T-helper 1 cell treated with Interleukin-12 subunit alpha and Interleukin-12 subunit beta and Interleukin-4 antibody, amounts not matched to agents 30 ng/mL and 1 ng/mL, for 36 hours (primary cell): ENCODE measurements around the gene POGLUT3. TPM values are rescaled to one million over a fixed set of nuclear protein-coding genes. Genes with fewer than 3 reads are reported as not detected.

Experiments
- intact Hi-C: fragments of 100-400 bp; cut with micrococcal nuclease; formaldehyde crosslinking; loops from one replicate; pipeline ENCODE4 v1.15.1; 2024
- total RNA-seq: library from RNA; stranded (reverse); gene quantifications from 2 replicates; pipeline ENCODE4 v1.2.3, GENCODE V29; 2022

POGLUT3 gene
- total RNA-seq, 1 donor from 2014 or later: 15.1 TPM

- intact Hi-C loops: no loop called here
These were observed 3.2 kb upstream of the POGLUT3 start for GRCh38 chr11:108501396-108501795.

GRCh38 chr11:108500721-108501120 lies 2.5 kb upstream of the POGLUT3 start:
- intact Hi-C loops: no loop called here

GRCh38 chr11:108500169-108500568 lies 2.0 kb upstream of the POGLUT3 start:
- intact Hi-C loops: no loop called here

- intact Hi-C loops: loop anchor here (1.0 to 10.0 kb wide), 5 partner anchors 166 to 1042 kb away; partner anchors contain the start of genes CWF19L2 and DDX10
These were observed 728 bp upstream of the POGLUT3 start for GRCh38 chr11:108498816-108499408.

- intact Hi-C loops: loop anchor here (1.0 to 10.0 kb wide), 10 partner anchors 30 to 1040 kb away; partner anchors contain the start of genes ACAT1, C11orf65, CWF19L2 and DDX10
These were observed 703 bp downstream of the POGLUT3 start for GRCh38 chr11:108497317-108498045.

- intact Hi-C loops: loop anchor here (1.0 to 10.0 kb wide), 9 partner anchors 29 to 487 kb away; partner anchors contain the start of genes ACAT1, C11orf65, DDX10 and EXPH5
These were observed 1.4 kb downstream of the POGLUT3 start for GRCh38 chr11:108496643-108497256.

GRCh38 chr11:108495326-108495725 lies 2.9 kb downstream of the POGLUT3 start:
- intact Hi-C loops: loop anchor here (5.0 to 10.0 kb wide), 4 partner anchors 169 to 423 kb away; partner anchors contain the start of gene DDX10

GRCh38 chr11:108494182-108494581 lies 4.0 kb downstream of the POGLUT3 start:
- intact Hi-C loops: loop anchor here (1.0 to 10.0 kb wide), 3 partner anchors 8 to 241 kb away; partner anchors contain the start of gene DDX10

- intact Hi-C loops: loop anchor here (10.0 kb wide), 2 partner anchors 173 to 243 kb away; partner anchors contain the start of gene DDX10
These were observed 6.2 kb downstream of the POGLUT3 start for GRCh38 chr11:108491936-108492335.

GRCh38 chr11:108486828-108487227 lies 11.4 kb downstream of the POGLUT3 start:
- intact Hi-C loops: loop anchor here (1.0 kb wide), 1 partner anchor 7 kb away; no protein-coding TSS in a partner anchor

- intact Hi-C loops: loop anchor here (1.0 kb wide), 1 partner anchor 8 kb away; no protein-coding TSS in a partner anchor
These were observed 11.9 kb downstream of the POGLUT3 start for GRCh38 chr11:108486331-108486730.

GRCh38 chr11:108483163-108483562 lies 15.0 kb downstream of the POGLUT3 start:
- intact Hi-C loops: no loop called here

- intact Hi-C loops: no loop called here
These were observed 23.3 kb downstream of the POGLUT3 start for GRCh38 chr11:108474664-108475463.

- intact Hi-C loops: no loop called here
These were observed 25.5 kb downstream of the POGLUT3 start for GRCh38 chr11:108472681-108473080.

GRCh38 chr11:108468478-108468864 lies 29.7 kb downstream of the POGLUT3 start:
- intact Hi-C loops: loop anchor here (5.0 to 10.0 kb wide), 5 partner anchors 126 to 1011 kb away; partner anchors contain the start of gene CWF19L2

GRCh38 chr11:108467091-108467823 lies 30.9 kb downstream of the POGLUT3 start, which contains the start of gene C11orf65:
C11orf65 (minus strand) TSS chr11:108467529; CDS start chr11:108461559, 5,970 bp downstream.
- intact Hi-C loops: loop anchor here (1.0 to 10.0 kb wide), 17 partner anchors 30 to 1010 kb away; partner anchors contain the start of genes ACAT1, ALKBH8, CWF19L2 and EXPH5

GRCh38 chr11:108466405-108466804 lies 31.8 kb downstream of the POGLUT3 start:
- intact Hi-C loops: loop anchor here (2.0 to 10.0 kb wide), 6 partner anchors 124 to 1009 kb away; partner anchors contain the start of genes CWF19L2 and SLC35F2

GRCh38 chr11:108453207-108453835 lies 44.9 kb downstream of the POGLUT3 start:
- intact Hi-C loops: no loop called here
